Measurements from ENCODE around the gene HOXC4.

- TF ChIP-seq CTCF (IDR thresholded peaks at IDR 0.05) (no peak), POLR2AphosphoS5 (IDR thresholded peaks at IDR 0.05; ENCODE audit: insufficient read depth in 1 of 2, low read depth in 1 of 2) (no peak)
Measured at GRCh38 chr12:54025499-54026405, 27.9 kb upstream of the HOXC4 start.

All from vagina (tissue), 2 donors.